Gastroesophageal sphincter (tissue), 4 donors: ENCODE measurements around the gene ZNF280D. TPM values are rescaled to one million over a fixed set of nuclear protein-coding genes. Genes with fewer than 3 reads are reported as not detected.
A peak's percentile ranks its signal among the peaks of the same experiment; 100 is the strongest.

Source experiments
- ATAC-seq: fragments of 150-250 bp; one replicate; pipeline ENCODE4 v1.9.1; 2016; ENCODE audit warnings: mild to moderate bottlenecking, moderate library complexity
- H3K27ac ChIP-seq, 4 donors: fragments of 200-600 bp; sonication (generic) in 3 of 4; 1 replicate in 3 of 4; 2 replicates in 1 of 4; pipeline ENCODE4 v1.5.1; 2016 to 2019
- H3K27me3 ChIP-seq: fragments of 200-600 bp; sonication (generic); one replicate; pipeline ENCODE4 v1.5.1; 2019
- H3K36me3 ChIP-seq, 2 donors: fragments of 200-600 bp; sonication (generic); one replicate each; pipeline ENCODE4 v1.5.1; 2019; ENCODE audit warnings: control low read depth in 1 of 2
- H3K4me1 ChIP-seq, 3 donors: fragments of 200-600 bp; sonication (generic); 1 replicate in 2 of 3; 2 replicates in 1 of 3; pipeline ENCODE4 v1.5.1; 2016 to 2019; ENCODE audit warnings: control low read depth in 2 of 3
- H3K4me3 ChIP-seq, 2 donors: fragments of 200-600 bp; sonication (generic); one replicate each; pipeline ENCODE4 v1.5.1; 2019; ENCODE audit warnings: mild to moderate bottlenecking in 1 of 2, moderate library complexity in 1 of 2
- H3K9me3 ChIP-seq, 3 donors: fragments of 200-600 bp; sonication (generic); one replicate each; pipeline ENCODE4 v1.5.1; 2017 to 2019; ENCODE audit warnings: control low read depth in 2 of 3
- CTCF ChIP-seq, 4 experiments: fragments of 200-600 bp in 2 of 4; fragments of 450-650 bp in 2 of 4; sonication (generic) in 1 of 4; IDR thresholded peaks; one replicate each; pipeline ENCODE4 v1.5.1; 2017 to 2019; ENCODE audit warnings: antibody characterized with exemption in 4 of 4, mild to moderate bottlenecking in 2 of 4, moderate library complexity in 2 of 4
- EP300 ChIP-seq: sonication (generic); formaldehyde crosslinking; IDR thresholded peaks from one replicate; pipeline ENCODE4 v1.6.1; 2017; ENCODE audit warnings: antibody characterized with exemption, mild to moderate bottlenecking
- POLR2A ChIP-seq, 2 donors: fragments of 450-650 bp; IDR thresholded peaks; one replicate each; pipeline ENCODE4 v1.6.1; 2017; ENCODE audit warnings: antibody characterized with exemption in 2 of 2, mild to moderate bottlenecking in 2 of 2, moderate library complexity in 1 of 2
- POLR2AphosphoS5 ChIP-seq: sonication (generic); formaldehyde crosslinking; IDR thresholded peaks from one replicate; pipeline ENCODE4 v1.6.1; 2017; ENCODE audit warnings: antibody characterized with exemption
- WGBS, 2 donors: methylation state at CpG; one replicate each; pipeline ENCODE4 v1.1.5; 2018; ENCODE audit warnings: low coverage in 1 of 2; 5-methylcytosine and 5-hydroxymethylcytosine counted together
- total RNA-seq, 4 donors: library from RNA; depleted of rRNA; stranded (reverse); fragments of >200 nt; gene quantifications; one replicate each; pipeline ENCODE4 v1.1.0, GENCODE V29; 2016

ZNF280D gene
- total RNA-seq, 4 donors from 2014 or later = 51.3 to 139 (median 69.1) TPM

GRCh38 chr15:56677271-56677670, 56.0 kb downstream of the ZNF280D start:
- 100% methylated on average over 1 of the region's 1 CpG for WGBS, 2 donors
- ATAC-seq = no peak

GRCh38 chr15:56675930-56676329, 57.4 kb downstream of the ZNF280D start:
- no peak overlapping the region for H3K4me3 ChIP-seq
- no peaks in the 10 kb centered on the region for H3K27me3 ChIP-seq
- peaks cover 0 to 70% of the 10 kb centered on the region in 2 donors for H3K36me3 ChIP-seq
- WGBS, 2 donors = 67 to 85% methylated on average over 1 of the region's 1 CpG
- H3K9me3 ChIP-seq = no peaks in the 10 kb centered on the region
- no peak for ATAC-seq
- TF ChIP-seq EP300 (no peak), POLR2AphosphoS5 (no peak), CTCF (IDR thresholded peaks at IDR 0.05) (no peak), POLR2A (IDR thresholded peaks at IDR 0.05) (no peak)
- H3K27ac ChIP-seq = no peak overlapping the region
- peaks cover 0 to 7% (median 0%) of the 10 kb centered on the region in 3 donors for H3K4me1 ChIP-seq

More at GRCh38 chr15:56677271-56677670, 56.0 kb downstream of the ZNF280D start:
- H3K4me3 ChIP-seq = no peak overlapping the region
- peaks cover 0 to 56% of the 10 kb centered on the region in 2 donors for H3K36me3 ChIP-seq
- H3K9me3 ChIP-seq = no peaks in the 10 kb centered on the region
- H3K27ac ChIP-seq = no peak overlapping the region
- H3K27me3 ChIP-seq = no peaks in the 10 kb centered on the region
- H3K4me1 ChIP-seq = peaks cover 0 to 7% (median 0%) of the 10 kb centered on the region in 3 donors
- TF ChIP-seq POLR2A (IDR thresholded peaks at IDR 0.05) (no peak), CTCF (IDR thresholded peaks at IDR 0.05) (no peak), EP300 (no peak), POLR2AphosphoS5 (no peak)

- Histone ChIP-seq H3K36me3 (peaks cover 0 to 75% of the 10 kb centered on the region in 2 donors), H3K4me1 (peaks cover 0 to 7% (median 0%) of the 10 kb centered on the region in 3 donors), H3K9me3 (no peaks in the 10 kb centered on the region), H3K4me3 (no peak overlapping the region), H3K27me3 (no peaks in the 10 kb centered on the region), H3K27ac (no peak overlapping the region)
- ATAC-seq = no peak
- TF ChIP-seq EP300 (no peak), POLR2A (IDR thresholded peaks at IDR 0.05) (no peak), POLR2AphosphoS5 (no peak), CTCF (IDR thresholded peaks at IDR 0.05) (no peak)
Observed at GRCh38 chr15:56674857-56675256, 58.5 kb downstream of the ZNF280D start.

- H3K36me3 ChIP-seq = peaks cover 0 to 77% of the 10 kb centered on the region in 2 donors
- H3K9me3 ChIP-seq = no peaks in the 10 kb centered on the region
- no peak for ATAC-seq
- no peaks in the 10 kb centered on the region for H3K27me3 ChIP-seq
- no peak for TF ChIP-seq CTCF (IDR thresholded peaks at IDR 0.05)
- no peak for TF ChIP-seq POLR2AphosphoS5
- no peak for TF ChIP-seq EP300
- TF ChIP-seq POLR2A (IDR thresholded peaks at IDR 0.05) = no peak
- peaks cover 0 to 10% (median 0%) of the 10 kb centered on the region in 3 donors for H3K4me1 ChIP-seq
- H3K27ac ChIP-seq = no peak overlapping the region
- no peak overlapping the region for H3K4me3 ChIP-seq
Observed at GRCh38 chr15:56672721-56673120, 60.6 kb downstream of the ZNF280D start.

GRCh38 chr15:56667517-56667916, 65.8 kb downstream of the ZNF280D start:
- no peak for ATAC-seq
- Histone ChIP-seq H3K4me1 (peaks cover 0 to 9% (median 0%) of the 10 kb centered on the region in 3 donors), H3K4me3 (no peak overlapping the region), H3K36me3 (peaks cover 0 to 86% of the 10 kb centered on the region in 2 donors), H3K27me3 (no peaks in the 10 kb centered on the region), H3K9me3 (no peaks in the 10 kb centered on the region), H3K27ac (peak overlapping the region in 1 of 4 donors; percentile 17)
- WGBS, 2 donors = 76 to 100% methylated on average over 1 of the region's 1 CpG
- TF ChIP-seq CTCF (IDR thresholded peaks at IDR 0.05) = no peak
- no peak for TF ChIP-seq POLR2A (IDR thresholded peaks at IDR 0.05)
- no peak for TF ChIP-seq POLR2AphosphoS5
- TF ChIP-seq EP300 = no peak
